OCI-LY1 (cell line): Measurements from ENCODE around the gene FHL2.

Experiments used
- H2AFZ ChIP-seq: fragments of 200-600 bp; sonication (generic), shearing (Covaris generic); 2 replicates; pipeline ENCODE4 v1.6.0; 2014; ENCODE audit warnings: antibody characterized with exemption, mild to moderate bottlenecking, low read length
- H3F3A ChIP-seq: fragments of 200-600 bp; sonication (generic), shearing (Covaris generic); 2 replicates; pipeline ENCODE4 v1.6.0; 2014; ENCODE audit warnings: mild to moderate bottlenecking, antibody characterized with exemption, low read length, moderate library complexity; ENCODE audit not compliant: insufficient read depth
- H3K27ac ChIP-seq: fragments of 200-600 bp; sonication (generic); 2 replicates; pipeline ENCODE4 v1.5.1; 2014; ENCODE audit warnings: low read length, mixed run types, mild to moderate bottlenecking, low read depth; ENCODE audit not compliant: poor library complexity, severe bottlenecking
- H3K27me3 ChIP-seq: fragments of 200-600 bp; sonication (generic); 2 replicates; pipeline ENCODE4 v1.6.0; 2014; ENCODE audit warnings: antibody characterized with exemption, mild to moderate bottlenecking, low read length, moderate library complexity; ENCODE audit not compliant: insufficient read depth
- H3K36me3 ChIP-seq: fragments of 200-600 bp; sonication (generic); 2 replicates; pipeline ENCODE4 v1.6.1; 2014; ENCODE audit warnings: mild to moderate bottlenecking, antibody characterized with exemption, low read length, moderate library complexity, mixed read lengths; ENCODE audit not compliant: insufficient read depth
- H3K4me1 ChIP-seq: fragments of 200-600 bp; sonication (generic); 2 replicates; pipeline ENCODE4 v1.5.1; 2014; ENCODE audit warnings: mild to moderate bottlenecking, low read length, moderate library complexity; ENCODE audit not compliant: insufficient read depth, severe bottlenecking
- H3K4me2 ChIP-seq: fragments of 200-600 bp; sonication (generic), shearing (Covaris generic); 2 replicates; pipeline ENCODE4 v1.6.1; 2014; ENCODE audit warnings: low read length
- H3K4me3 ChIP-seq: fragments of 200-600 bp; sonication (generic); 2 replicates; pipeline ENCODE4 v1.5.1; 2014; ENCODE audit warnings: low read length, low read depth, mild to moderate bottlenecking, mixed read lengths; ENCODE audit not compliant: poor library complexity, severe bottlenecking
- H3K79me2 ChIP-seq: fragments of 200-600 bp; shearing (Covaris generic); 2 replicates; pipeline ENCODE4 v1.6.1; 2016; ENCODE audit warnings: mixed run types, low read length, mixed read lengths; ENCODE audit not compliant: insufficient read depth
- H3K9ac ChIP-seq: fragments of 200-600 bp; sonication (generic), shearing (Covaris generic); 2 replicates; pipeline ENCODE4 v1.6.1; 2014; ENCODE audit warnings: mild to moderate bottlenecking, low read length, mixed read lengths
- H3K9me2 ChIP-seq: fragments of 200-600 bp; sonication (generic), shearing (Covaris generic); 2 replicates; pipeline ENCODE4 v1.6.1; 2014; ENCODE audit warnings: low read depth, mild to moderate bottlenecking, low read length, mixed read lengths
- H3K9me3 ChIP-seq: fragments of 200-600 bp; shearing (Covaris generic); 2 replicates; pipeline ENCODE4 v1.6.1; 2014; ENCODE audit warnings: low read length, mixed read lengths
- H4K20me1 ChIP-seq: fragments of 200-600 bp; sonication (generic), shearing (Covaris generic); 2 replicates; pipeline ENCODE4 v1.6.0; 2016; ENCODE audit warnings: mild to moderate bottlenecking, low read length; ENCODE audit not compliant: insufficient read depth
- EZH2 ChIP-seq: fragments of 200-600 bp; sonication (generic), shearing (Covaris generic); IDR thresholded peaks from 2 replicates; pipeline ENCODE4 v1.8.0; 2017; ENCODE audit warnings: borderline replicate concordance, mixed run types, mild to moderate bottlenecking, antibody characterized with exemption, low read length, moderate library complexity, mixed read lengths
- TF ChIP-seq, protein P1 (sequence below): fragments of 200-600 bp; sonication (generic), shearing (Covaris generic); IDR thresholded peaks from 2 replicates; pipeline ENCODE4 v1.5.1; 2017; ENCODE audit warnings: mild to moderate bottlenecking, antibody characterized with exemption, low read length, moderate library complexity, mixed read lengths

The FHL2 gene

DNA sequence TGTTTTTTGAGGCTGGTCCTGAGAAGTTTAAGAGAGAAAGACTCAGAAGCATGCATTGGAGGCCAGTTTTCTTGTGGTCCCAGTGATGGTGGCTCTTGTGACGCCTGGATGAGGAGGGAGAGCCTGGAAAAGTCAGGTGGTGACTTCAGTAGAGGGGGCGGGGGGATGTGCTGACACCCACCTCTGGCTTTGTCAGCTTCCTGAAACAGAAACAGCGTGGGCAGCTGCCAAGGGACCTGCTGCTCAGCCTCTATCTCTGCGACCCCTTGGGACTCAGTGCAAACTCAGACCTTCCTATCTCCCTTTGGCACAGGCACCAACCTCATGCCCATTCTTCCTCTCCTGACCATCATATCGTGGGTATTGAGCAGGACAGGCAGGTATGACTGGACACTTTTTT, 75.7 kb downstream of the FHL2 start:
- H3K27ac ChIP-seq = no peak overlapping the region
- no peak overlapping the region for H3K9ac ChIP-seq
- H3K79me2 ChIP-seq = peaks cover 92% of the 10 kb centered on the region
- no peak overlapping the region for H3K4me3 ChIP-seq
- H2AFZ ChIP-seq = no peak overlapping the region
- TF ChIP-seq EZH2 = no peak
- TF ChIP-seq, protein P1, sequence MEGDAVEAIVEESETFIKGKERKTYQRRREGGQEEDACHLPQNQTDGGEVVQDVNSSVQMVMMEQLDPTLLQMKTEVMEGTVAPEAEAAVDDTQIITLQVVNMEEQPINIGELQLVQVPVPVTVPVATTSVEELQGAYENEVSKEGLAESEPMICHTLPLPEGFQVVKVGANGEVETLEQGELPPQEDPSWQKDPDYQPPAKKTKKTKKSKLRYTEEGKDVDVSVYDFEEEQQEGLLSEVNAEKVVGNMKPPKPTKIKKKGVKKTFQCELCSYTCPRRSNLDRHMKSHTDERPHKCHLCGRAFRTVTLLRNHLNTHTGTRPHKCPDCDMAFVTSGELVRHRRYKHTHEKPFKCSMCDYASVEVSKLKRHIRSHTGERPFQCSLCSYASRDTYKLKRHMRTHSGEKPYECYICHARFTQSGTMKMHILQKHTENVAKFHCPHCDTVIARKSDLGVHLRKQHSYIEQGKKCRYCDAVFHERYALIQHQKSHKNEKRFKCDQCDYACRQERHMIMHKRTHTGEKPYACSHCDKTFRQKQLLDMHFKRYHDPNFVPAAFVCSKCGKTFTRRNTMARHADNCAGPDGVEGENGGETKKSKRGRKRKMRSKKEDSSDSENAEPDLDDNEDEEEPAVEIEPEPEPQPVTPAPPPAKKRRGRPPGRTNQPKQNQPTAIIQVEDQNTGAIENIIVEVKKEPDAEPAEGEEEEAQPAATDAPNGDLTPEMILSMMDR = no peak
- H3K4me2 ChIP-seq = no peak overlapping the region
- H4K20me1 ChIP-seq = no peaks in the 10 kb centered on the region
- H3K4me1 ChIP-seq = peaks cover 21% of the 10 kb centered on the region
- no peaks in the 10 kb centered on the region for H3F3A ChIP-seq
- peaks cover 32% of the 10 kb centered on the region for H3K36me3 ChIP-seq
- no peaks in the 10 kb centered on the region for H3K27me3 ChIP-seq
- H3K9me3 ChIP-seq = no peaks in the 10 kb centered on the region
- H3K9me2 ChIP-seq = no peaks in the 10 kb centered on the region

GRCh38 chr2:105321875-105322646, 76.8 kb downstream of the FHL2 start:
- Histone ChIP-seq H3K9me3 (no peaks in the 10 kb centered on the region), H3K4me2 (no peak overlapping the region), H3K9me2 (no peaks in the 10 kb centered on the region), H3K4me3 (no peak overlapping the region), H4K20me1 (no peaks in the 10 kb centered on the region), H3F3A (no peaks in the 10 kb centered on the region), H3K79me2 (peaks cover 91% of the 10 kb centered on the region), H3K27ac (no peak overlapping the region), H2AFZ (no peak overlapping the region), H3K4me1 (peaks cover 13% of the 10 kb centered on the region), H3K27me3 (no peaks in the 10 kb centered on the region), H3K9ac (no peak overlapping the region), H3K36me3 (peaks cover 37% of the 10 kb centered on the region)
- TF ChIP-seq EZH2 = no peak
- TF ChIP-seq, protein P1 = no peak

DNA sequence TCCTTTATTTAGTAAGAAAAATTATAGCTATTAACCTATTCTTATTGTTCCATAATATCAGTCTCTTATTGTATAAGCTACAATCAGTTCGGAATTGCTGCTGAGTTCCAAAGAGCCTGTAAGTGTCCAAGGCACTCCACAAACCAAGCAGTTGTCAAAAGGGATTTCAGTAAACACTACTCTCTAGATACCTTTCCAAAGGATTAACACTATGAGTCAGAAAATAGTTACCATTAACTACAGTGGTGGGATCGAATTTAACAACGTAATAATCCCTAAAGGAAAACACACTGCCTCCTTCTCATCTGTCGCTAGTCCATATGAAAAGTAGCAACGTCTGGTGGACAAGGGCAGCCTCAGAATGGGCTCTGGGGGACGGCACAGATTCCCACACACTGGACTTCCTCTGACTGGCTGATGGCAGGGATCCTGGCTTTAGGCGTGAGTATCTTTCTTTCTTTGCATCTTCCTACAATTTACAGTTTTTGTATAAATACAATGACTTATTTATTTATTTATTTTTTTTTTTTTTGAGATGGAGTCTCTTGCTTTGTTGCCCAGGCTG, 78.1 kb downstream of the FHL2 start:
- TF ChIP-seq, protein P1 = no peak

More for the DNA sequence above, 78.1 kb downstream of the FHL2 start:
- Histone ChIP-seq H3K9me2 (no peaks in the 10 kb centered on the region), H3K27me3 (no peaks in the 10 kb centered on the region), H2AFZ (no peak overlapping the region), H3K9ac (no peak overlapping the region), H3F3A (no peaks in the 10 kb centered on the region), H4K20me1 (no peaks in the 10 kb centered on the region), H3K79me2 (peaks cover 89% of the 10 kb centered on the region), H3K36me3 (peaks cover 37% of the 10 kb centered on the region), H3K4me1 (peaks cover 13% of the 10 kb centered on the region), H3K4me3 (no peak overlapping the region), H3K4me2 (no peak overlapping the region), H3K9me3 (no peaks in the 10 kb centered on the region), H3K27ac (no peak overlapping the region)
